Measurements from ENCODE around the gene CHCHD3.

CHCHD3 gene

GRCh38 chr7:132770055-132770454 lies 311.8 kb downstream of the CHCHD3 start:
- DNase-seq (ENCODE audit: low spot score): no peak

- no peak for DNase-seq (ENCODE audit: low spot score)
These were observed 312.6 kb downstream of the CHCHD3 start for GRCh38 chr7:132769280-132769679.

DNA sequence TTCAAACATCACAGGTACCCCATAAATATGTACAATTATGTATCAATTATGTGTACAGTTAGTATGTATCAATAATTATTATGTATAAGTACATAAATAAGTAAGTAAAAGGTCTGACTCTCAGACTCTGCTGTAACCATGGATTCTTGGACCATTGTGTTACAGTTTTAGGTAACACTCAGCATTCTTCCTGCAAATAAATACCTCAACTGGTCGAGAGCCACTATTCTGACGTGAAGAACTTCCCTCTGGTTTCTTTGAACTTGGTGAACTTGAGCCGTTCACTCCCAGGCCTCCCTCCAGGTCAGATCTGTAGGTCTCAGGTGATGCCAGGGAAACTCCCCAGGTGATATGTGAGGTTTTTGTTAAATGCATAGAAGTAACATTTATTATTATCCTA lies 313.8 kb downstream of the CHCHD3 start:
- DNase-seq (ENCODE audit: low spot score): no peak

DNA sequence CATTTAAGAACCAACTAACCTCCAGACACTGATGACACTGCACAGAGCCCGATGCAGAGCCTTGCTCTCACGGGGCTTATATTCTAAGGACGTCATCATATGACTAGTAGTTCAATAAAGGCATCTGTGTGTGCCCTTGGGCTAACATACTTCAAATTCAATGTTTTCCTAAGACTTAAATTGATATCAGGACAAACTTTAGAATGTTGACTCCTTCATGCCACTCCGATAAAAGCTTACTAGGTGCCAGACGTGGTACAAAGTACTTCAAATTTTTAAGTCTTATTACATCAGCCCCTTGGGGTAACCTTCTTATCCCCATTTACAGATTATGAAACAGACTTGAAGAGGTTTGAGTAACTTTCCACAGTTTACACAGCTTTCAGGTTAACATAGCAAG lies 314.5 kb downstream of the CHCHD3 start:
- no peak for DNase-seq (ENCODE audit: low spot score)

GRCh38 chr7:132766660-132767059 lies 315.2 kb downstream of the CHCHD3 start:
- no peak for DNase-seq (ENCODE audit: low spot score)

DNA sequence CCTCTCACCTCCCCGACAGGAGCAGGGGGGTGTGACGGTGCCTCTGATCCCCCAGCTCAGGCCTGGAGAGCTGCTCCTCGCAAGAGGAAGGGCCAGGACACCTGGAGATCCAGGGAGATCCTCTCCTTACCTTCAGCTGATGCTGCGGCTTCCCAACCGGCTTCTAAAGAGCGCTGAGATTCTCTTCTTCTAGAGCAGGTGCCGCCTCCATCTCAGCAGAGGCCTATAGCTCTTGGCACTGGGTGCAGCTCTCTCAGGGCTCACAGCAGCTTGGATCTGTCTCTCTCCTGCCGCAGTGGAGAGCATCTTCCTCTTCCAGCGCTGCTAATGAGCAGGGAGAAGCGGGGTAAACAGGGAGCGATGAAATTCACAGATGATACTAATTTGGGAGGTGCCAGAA lies 316.0 kb downstream of the CHCHD3 start:
- no peak for DNase-seq (ENCODE audit: low spot score)

DNA sequence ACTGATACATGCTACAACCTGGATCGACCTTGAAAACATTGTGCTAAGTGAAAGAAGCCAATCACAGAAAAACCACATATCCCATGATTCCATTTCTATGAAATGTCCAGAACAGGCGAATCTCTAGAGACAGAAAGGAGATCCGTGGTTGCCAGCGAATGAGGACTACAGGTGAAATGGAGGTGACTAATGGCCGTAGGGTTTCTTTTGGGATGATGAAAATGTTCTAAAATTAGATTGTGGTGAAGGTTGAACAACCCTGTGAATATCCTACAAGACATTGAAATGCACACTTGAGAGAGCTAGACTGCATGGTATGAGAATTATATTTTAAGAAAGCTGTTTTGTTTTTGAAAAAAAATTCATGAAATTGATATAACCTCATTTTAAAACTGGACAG lies 317.1 kb downstream of the CHCHD3 start:
- no peak for DNase-seq (ENCODE audit: low spot score)

DNA sequence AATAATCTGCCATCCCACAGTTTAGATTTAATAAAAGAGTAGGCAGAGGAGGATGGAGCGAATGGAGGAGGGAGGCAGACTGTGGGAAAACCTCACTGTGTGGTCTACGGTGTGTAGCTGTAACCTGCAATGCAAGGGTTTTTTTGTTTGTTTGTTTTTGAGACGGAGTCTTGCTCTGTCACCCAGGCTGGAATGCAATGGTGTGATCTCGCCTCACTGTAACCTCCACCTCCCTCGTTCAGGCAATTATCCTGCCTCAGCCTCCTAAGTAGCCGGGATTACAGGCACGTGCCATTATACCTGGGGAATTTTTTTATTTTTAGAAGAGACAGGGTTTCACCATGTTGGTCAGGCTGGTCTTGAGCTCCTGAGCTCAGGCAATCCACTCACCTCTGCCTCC lies 321.0 kb downstream of the CHCHD3 start:
- no peak for DNase-seq (ENCODE audit: low spot score)

DNA sequence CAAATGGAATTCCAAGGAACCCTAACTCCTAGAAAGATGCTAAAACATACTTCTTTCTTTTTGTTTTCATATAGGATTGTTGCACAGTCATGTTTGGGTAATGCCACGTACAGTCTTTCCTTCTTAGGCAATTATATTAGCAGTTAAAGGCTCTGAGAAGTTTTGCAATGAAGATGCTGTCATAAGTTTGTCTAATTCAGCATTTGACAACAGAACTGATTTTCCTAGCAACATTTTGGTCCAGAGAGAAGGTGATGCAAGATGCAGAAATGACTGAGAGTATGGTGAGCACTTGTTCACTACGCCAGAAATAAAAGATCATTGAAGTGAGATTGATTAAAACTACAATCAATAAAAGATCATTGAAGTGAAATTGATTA lies 321.7 kb downstream of the CHCHD3 start:
- no peak for DNase-seq (ENCODE audit: low spot score)

- DNase-seq (ENCODE audit: low spot score): no peak
These were observed 322.2 kb downstream of the CHCHD3 start for GRCh38 chr7:132759482-132760243.

DNA sequence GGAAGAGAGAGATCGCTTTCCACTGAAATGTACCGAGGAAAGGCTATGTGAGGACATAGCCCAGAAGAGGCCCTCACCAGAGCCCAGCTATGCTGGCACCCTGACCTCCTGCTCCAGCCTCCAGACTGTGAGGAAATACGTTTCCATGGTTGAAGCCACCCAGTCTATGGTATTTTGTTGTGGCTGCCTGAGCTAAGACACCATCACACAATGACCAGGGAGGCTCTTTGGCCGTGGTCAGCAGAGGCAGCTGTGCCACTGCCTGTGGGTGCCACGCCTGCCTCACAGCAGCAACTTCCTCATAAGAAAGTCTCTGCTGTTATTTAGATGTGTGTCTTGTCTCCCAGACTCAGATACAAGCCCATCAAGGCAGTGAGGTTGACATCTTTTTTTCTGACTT lies 322.9 kb downstream of the CHCHD3 start:
- no peak for DNase-seq (ENCODE audit: low spot score)

DNA sequence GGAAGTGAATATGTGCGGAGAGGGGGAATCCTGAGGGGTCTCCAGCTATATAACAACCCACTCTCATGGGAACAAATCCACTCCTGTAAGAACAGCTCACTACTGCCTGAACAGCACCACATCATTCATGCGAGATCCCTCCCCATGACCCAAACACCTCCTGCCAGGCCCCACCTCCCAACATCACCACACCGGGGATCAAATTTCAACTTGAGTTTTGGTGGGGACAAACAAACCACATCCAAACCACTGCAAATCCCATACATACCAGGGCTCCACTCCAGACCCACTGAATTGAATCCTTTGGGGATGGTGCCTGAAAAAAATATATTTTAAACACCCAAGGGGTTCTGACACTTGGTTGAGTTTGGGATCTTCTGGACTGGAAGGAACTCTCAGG lies 324.1 kb downstream of the CHCHD3 start:
- no peak for DNase-seq (ENCODE audit: low spot score)

- DNase-seq (ENCODE audit: low spot score): no peak
These were observed 325.4 kb downstream of the CHCHD3 start for GRCh38 chr7:132756484-132756990.

- no peak for DNase-seq (ENCODE audit: low spot score)
These were observed 326.1 kb downstream of the CHCHD3 start for GRCh38 chr7:132755538-132756483.

DNA sequence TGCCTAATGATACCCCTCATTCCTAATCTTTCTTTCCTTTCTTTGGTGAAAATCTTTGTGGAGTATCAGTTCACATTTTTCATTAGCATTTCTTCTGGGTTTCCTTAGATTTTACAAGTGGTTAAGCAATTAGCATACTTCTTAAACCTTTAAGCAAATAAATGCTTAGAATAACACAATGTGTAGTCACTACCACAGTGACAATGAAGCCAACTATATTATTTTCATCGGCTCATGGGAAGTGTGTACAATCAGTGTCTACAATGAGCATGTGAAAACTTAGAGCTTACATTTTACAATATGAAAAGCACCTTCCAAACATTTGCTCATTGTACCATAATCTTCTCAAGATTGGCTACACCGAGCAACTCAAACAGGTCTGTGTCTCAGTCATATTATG lies 329.5 kb downstream of the CHCHD3 start:
- DNase-seq (ENCODE audit: low spot score): no peak

- no peak for DNase-seq (ENCODE audit: low spot score)
These were observed 330.6 kb downstream of the CHCHD3 start for GRCh38 chr7:132751244-132751647.

DNA sequence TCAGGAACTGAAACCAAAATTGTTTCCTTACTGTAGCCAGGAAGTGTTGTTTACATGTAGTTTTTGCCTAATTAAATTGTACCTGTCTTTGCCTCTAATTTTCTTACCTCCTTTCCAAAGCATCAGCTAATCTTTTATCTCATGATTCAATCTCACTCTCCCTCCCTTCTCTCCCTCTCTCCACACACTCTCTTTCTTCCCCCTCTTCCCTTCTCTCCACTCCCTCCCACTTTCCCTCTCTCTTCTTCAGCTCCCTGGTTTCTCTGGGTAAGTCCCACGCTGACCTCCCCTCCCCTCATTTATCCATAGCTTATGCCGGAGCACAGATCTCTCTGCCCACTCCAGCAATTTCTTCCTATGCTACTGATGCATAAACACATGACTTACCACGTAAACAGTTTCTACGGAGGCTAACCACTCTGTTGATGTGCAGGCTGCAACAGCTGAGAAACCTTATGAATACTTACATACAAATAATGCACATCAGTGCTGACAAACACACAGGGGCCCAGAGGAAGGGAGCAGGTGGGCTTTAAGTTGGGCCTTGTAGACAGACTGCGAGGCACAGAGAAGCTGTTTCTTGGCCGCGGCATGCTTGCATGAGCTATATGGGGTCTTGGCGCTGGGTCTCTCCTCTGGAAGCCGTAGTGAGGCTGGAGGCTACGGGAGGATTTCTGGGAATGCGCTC lies 331.2 kb downstream of the CHCHD3 start:
- no peak for DNase-seq (ENCODE audit: low spot score)

- no peak for DNase-seq (ENCODE audit: low spot score)
These were observed 331.8 kb downstream of the CHCHD3 start for GRCh38 chr7:132750096-132750495.

DNA sequence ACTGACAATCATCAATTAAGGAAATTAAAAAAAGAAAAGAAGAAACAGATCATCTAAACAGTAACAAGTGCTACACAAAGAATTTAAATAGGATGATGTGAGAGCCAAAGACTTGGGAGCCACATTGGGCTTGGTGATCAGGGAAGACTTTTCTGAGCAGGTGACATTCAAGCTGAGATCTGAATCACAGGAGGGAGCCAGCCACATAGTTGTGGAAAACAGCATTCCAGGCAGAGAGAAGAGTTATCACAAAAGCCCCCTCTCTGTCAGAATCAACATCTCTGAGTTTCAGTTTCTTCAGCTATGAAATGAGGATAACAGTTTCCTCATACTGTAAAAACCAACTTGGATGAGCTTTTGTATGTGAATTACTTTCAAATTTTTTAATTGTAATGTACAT lies 336.4 kb downstream of the CHCHD3 start:
- no peak for DNase-seq (ENCODE audit: low spot score)

- no peak for DNase-seq (ENCODE audit: low spot score)
These were observed 337.9 kb downstream of the CHCHD3 start for GRCh38 chr7:132743974-132744373.

GRCh38 chr7:132742189-132742612 lies 339.7 kb downstream of the CHCHD3 start:
- DNase-seq (ENCODE audit: low spot score): peak; percentile 41

DNA sequence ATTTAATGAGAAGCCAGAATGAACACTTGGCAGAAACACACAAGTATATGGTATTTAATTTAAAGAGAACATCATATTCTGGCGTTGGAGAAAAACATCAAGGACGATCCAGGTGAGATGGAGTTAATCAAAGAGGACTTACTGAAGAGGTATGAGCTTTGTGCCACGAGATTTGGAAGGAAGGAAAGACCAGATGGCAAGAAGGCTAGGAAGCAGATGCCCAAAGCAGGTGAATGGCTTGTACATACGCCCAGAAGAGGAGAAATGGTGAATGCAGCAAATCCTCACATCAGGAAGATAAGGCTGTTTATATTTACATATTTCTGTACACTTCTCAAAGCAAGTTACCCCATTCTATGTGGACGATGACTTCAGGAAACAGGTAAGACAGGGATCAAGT lies 341.7 kb downstream of the CHCHD3 start:
- no peak for DNase-seq (ENCODE audit: low spot score)
